RWPE1 (cell line): ENCODE results near the gene DNAH14.

Source experiments
- CTCF ChIA-PET: fragments of 350-600 bp; sonication (Branson Sonifier 250); formaldehyde crosslinking; extraction: SDS; loops from one replicate; lab custom pipeline; 2021; lab: Yijun Ruan, JAX
- POLR2A ChIA-PET: fragments of 400-600 bp; formaldehyde crosslinking; extraction: SDS; loops from one replicate; lab custom pipeline; 2020; ENCODE audit warnings: antibody characterized with exemption; ENCODE audit not compliant: low non-redundant PET; lab: Yijun Ruan, JAX
- DNase-seq: peaks from one replicate; pipeline ENCODE4 v3.0.0; 2012; ENCODE audit warnings: low spot score
- H3K27ac ChIP-seq: fragments of 450-650 bp; 2 replicates; pipeline ENCODE4 v1.5.1; 2017
- CTCF ChIP-seq: fragments of 450-650 bp; conservative IDR thresholded peaks from 2 replicates; pipeline ENCODE4 v1.5.1; 2017; ENCODE audit warnings: low read depth, mild to moderate bottlenecking

Gene DNAH14

GRCh38 chr1:225338545-225338944, 409.1 kb downstream of the DNAH14 start:
- no peak for DNase-seq
- ChIA-PET POLR2A (no interaction called here), CTCF (interaction anchor here (1.1 kb wide), 1 partner anchor 19 kb away, joined by 3 read pairs; no protein-coding TSS in a partner anchor)
- TF ChIP-seq CTCF: no peak
- no peak overlapping the region for H3K27ac ChIP-seq

DNA sequence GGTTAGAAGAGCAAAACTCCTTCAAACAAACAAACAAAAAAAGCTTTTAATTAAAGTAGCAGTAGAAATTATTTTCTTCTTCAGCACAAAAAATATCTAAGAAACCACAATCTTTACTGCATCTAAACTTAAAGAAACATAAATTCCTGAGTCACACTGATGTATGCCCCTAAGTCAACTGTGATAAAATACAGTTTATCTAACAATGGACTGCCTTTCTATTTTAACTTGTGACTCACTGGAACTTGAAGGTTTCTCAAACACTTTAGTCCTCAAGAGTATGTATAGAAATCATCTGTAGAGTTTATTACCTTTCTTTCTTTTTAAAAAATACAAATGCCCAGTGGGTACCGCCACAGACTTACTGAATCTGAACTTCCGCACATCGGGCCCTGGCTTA, 412.2 kb downstream of the DNAH14 start:
- no peak for DNase-seq
- POLR2A ChIA-PET: no interaction called here
- TF ChIP-seq CTCF: no peak
- no peak overlapping the region for H3K27ac ChIP-seq
- CTCF ChIA-PET: interaction anchor here (2.1 kb wide), 1 partner anchor 22 kb away, joined by 11 read pairs; no protein-coding TSS in a partner anchor

- TF ChIP-seq CTCF: no peak
- ChIA-PET CTCF (interaction anchor here (0.8 to 2.1 kb wide), 3 partner anchors 13 to 28 kb away, joined by 4 to 11 read pairs (median 4); no protein-coding TSS in a partner anchor), POLR2A (no interaction called here)
- no peak for DNase-seq
- H3K27ac ChIP-seq: no peak overlapping the region
Observed at GRCh38 chr1:225342695-225343094, 413.2 kb downstream of the DNAH14 start.

DNA sequence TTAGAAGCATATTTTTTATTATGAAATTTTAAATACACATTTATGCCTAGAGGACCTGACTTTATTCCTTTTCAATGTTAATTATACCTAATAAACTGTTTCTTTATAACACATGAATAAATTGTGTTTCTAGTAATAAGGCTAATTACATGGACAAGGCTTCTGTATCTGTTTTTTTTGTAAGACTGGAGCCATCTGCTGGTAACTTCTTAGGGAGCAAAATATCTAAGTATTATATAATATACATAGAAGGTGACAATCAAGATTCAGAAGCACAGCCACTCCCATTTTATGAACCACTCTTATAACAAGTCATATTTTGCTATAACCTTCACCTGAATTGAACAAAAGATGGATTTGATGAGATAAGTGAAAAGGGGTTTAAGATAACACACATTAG, 414.1 kb downstream of the DNAH14 start:
- CTCF ChIA-PET: interaction anchor here (0.6 to 2.1 kb wide), 4 partner anchors 14 to 46 kb away, joined by 3 to 11 read pairs (median 4); no protein-coding TSS in a partner anchor
- peak; percentile 32 for DNase-seq
- POLR2A ChIA-PET: no interaction called here
- TF ChIP-seq CTCF: peak; percentile 61
- no peak overlapping the region for H3K27ac ChIP-seq

- POLR2A ChIA-PET: no interaction called here
- no peak for DNase-seq
- CTCF ChIA-PET: no interaction called here
- H3K27ac ChIP-seq: no peak overlapping the region
- no peak for TF ChIP-seq CTCF
Observed at GRCh38 chr1:225347123-225347683, 417.7 kb downstream of the DNAH14 start.

GRCh38 chr1:225348400-225348799, 418.9 kb downstream of the DNAH14 start:
- DNase-seq: no peak
- ChIA-PET POLR2A (no interaction called here), CTCF (interaction anchor here (0.6 kb wide), 2 partner anchors 30 to 46 kb away, joined by 3 read pairs; no protein-coding TSS in a partner anchor)
- H3K27ac ChIP-seq: no peak overlapping the region
- TF ChIP-seq CTCF: no peak
